Loucy (cell line): Measurements from ENCODE around the gene ECHS1.

Experiments used
- CTCF ChIP-seq: fragments of 200-600 bp; sonication (generic); conservative IDR thresholded peaks from 2 replicates; pipeline ENCODE4 v1.5.1; 2014; ENCODE audit warnings: mild to moderate bottlenecking, antibody characterized with exemption, low read length
- EZH2phosphoT487 ChIP-seq: fragments of 200-600 bp; IDR thresholded peaks from 2 replicates; pipeline ENCODE4 v1.6.1; 2018; ENCODE audit warnings: antibody characterized with exemption, mild to moderate bottlenecking, moderate library complexity, borderline replicate concordance

GRCh38 chr10:133372507-133372906 lies 647 bp downstream of the ECHS1 start:
- TF ChIP-seq CTCF: no peak
- no peak for TF ChIP-seq EZH2phosphoT487
